HG02973 (cell line): ENCODE measurements around the gene AHI1.
"Not testable (repeated sequence)": the region's sequence is repeated elsewhere in the genome, so short reads cannot be mapped to it uniquely, and the experiment has no call there.

Source experiments
- ATAC-seq: cut with Tn5 transposase; IDR thresholded peaks from one replicate; pipeline ENCODE4 v1.9.1; 2021; ENCODE audit warnings: moderate library complexity; ENCODE audit not compliant: unreplicated experiment

The AHI1 gene

GRCh38 chr6:135268740-135269139, 228.8 kb downstream of the AHI1 start:
- no peak for ATAC-seq

GRCh38 chr6:135268263-135268662, 229.3 kb downstream of the AHI1 start:
- no peak for ATAC-seq

GRCh38 chr6:135267085-135267484, 230.5 kb downstream of the AHI1 start:
- ATAC-seq: no peak

GRCh38 chr6:135266675-135267074, 230.9 kb downstream of the AHI1 start:
- no peak for ATAC-seq

GRCh38 chr6:135265278-135265677, 232.3 kb downstream of the AHI1 start:
- no peak for ATAC-seq

GRCh38 chr6:135261872-135262725, 235.4 kb downstream of the AHI1 start:
- no peak for ATAC-seq

GRCh38 chr6:135260612-135261011, 236.9 kb downstream of the AHI1 start:
- no peak for ATAC-seq

GRCh38 chr6:135258970-135259369, 238.6 kb downstream of the AHI1 start:
- no peak for ATAC-seq

- no peak for ATAC-seq
Observed at GRCh38 chr6:135257631-135258405, 239.7 kb downstream of the AHI1 start.

- no peak for ATAC-seq
Observed at GRCh38 chr6:135256866-135257265, 240.7 kb downstream of the AHI1 start.

- ATAC-seq: no peak
Observed at GRCh38 chr6:135254471-135254870, 243.1 kb downstream of the AHI1 start.

GRCh38 chr6:135251498-135252441, 245.8 kb downstream of the AHI1 start:
- ATAC-seq: no peak

- ATAC-seq: no peak
Observed at GRCh38 chr6:135250751-135251497, 246.6 kb downstream of the AHI1 start.

- ATAC-seq: no peak
Observed at GRCh38 chr6:135250234-135250633, 247.3 kb downstream of the AHI1 start.

- not testable (repeated sequence) for ATAC-seq
Observed at GRCh38 chr6:135246412-135247012, 251.0 kb downstream of the AHI1 start.

GRCh38 chr6:135244805-135245204, 252.7 kb downstream of the AHI1 start:
- no peak for ATAC-seq

- ATAC-seq: no peak
Observed at GRCh38 chr6:135243871-135244796, 253.4 kb downstream of the AHI1 start.

- no peak for ATAC-seq
Observed at GRCh38 chr6:135240711-135241110, 256.8 kb downstream of the AHI1 start.

GRCh38 chr6:135236732-135237131, 260.8 kb downstream of the AHI1 start:
- no peak for ATAC-seq
